Subcutaneous adipose tissue (tissue), 4 donors: Measurements from ENCODE around the gene ILK. TPM values are rescaled to one million over a fixed set of nuclear protein-coding genes. Genes with fewer than 3 reads are reported as not detected.

Experiments used
- total RNA-seq, 4 donors: library from RNA; depleted of rRNA; stranded (reverse); fragments of >200 nt; gene quantifications; one replicate each; pipeline ENCODE4 v1.1.0, GENCODE V29; 2016
- TF ChIP-seq, protein P1 (sequence below): fragments of 450-650 bp; IDR thresholded peaks from one replicate; pipeline ENCODE4 v1.5.1; 2016; ENCODE audit warnings: low read depth, mild to moderate bottlenecking, control low read depth, antibody characterized with exemption, moderate library complexity

Gene ILK
- total RNA-seq, 4 donors from 2014 or later, result 105 to 157 (median 119) TPM

DNA sequence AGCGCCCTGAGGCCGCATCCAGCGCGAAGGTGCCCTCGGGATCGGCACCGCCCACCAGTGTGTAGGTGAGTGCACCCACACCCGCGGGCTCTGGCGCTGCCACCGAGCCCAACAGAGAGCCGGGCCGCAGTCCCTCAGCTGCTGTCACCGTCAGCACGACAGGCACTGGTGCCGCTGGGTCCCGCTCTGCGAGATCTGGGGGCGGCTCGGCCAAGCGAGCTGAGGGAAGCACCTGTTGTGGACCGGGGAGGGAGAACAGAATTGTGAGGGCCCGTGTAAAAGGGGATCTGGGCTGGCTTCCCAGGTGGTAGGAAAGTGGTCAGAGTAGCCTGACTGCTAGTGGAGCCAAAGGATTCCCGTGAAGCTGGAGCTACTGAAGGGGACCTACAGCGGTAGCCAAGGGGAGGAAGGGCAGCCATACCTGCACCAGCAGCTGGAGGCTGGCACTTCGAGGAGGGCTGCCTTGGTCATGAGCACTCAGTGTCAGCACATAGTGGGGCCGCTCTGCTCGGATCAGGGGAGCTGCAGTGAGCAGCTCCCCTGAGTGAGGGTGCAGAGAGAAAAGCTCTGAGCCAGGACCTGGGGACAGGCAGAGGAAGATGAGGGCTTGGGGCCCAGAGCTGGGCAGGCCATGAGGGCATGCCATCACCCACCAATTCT lies 27.2 kb downstream of the ILK start:
- TF ChIP-seq, protein P1, sequence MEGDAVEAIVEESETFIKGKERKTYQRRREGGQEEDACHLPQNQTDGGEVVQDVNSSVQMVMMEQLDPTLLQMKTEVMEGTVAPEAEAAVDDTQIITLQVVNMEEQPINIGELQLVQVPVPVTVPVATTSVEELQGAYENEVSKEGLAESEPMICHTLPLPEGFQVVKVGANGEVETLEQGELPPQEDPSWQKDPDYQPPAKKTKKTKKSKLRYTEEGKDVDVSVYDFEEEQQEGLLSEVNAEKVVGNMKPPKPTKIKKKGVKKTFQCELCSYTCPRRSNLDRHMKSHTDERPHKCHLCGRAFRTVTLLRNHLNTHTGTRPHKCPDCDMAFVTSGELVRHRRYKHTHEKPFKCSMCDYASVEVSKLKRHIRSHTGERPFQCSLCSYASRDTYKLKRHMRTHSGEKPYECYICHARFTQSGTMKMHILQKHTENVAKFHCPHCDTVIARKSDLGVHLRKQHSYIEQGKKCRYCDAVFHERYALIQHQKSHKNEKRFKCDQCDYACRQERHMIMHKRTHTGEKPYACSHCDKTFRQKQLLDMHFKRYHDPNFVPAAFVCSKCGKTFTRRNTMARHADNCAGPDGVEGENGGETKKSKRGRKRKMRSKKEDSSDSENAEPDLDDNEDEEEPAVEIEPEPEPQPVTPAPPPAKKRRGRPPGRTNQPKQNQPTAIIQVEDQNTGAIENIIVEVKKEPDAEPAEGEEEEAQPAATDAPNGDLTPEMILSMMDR, result no peak

DNA sequence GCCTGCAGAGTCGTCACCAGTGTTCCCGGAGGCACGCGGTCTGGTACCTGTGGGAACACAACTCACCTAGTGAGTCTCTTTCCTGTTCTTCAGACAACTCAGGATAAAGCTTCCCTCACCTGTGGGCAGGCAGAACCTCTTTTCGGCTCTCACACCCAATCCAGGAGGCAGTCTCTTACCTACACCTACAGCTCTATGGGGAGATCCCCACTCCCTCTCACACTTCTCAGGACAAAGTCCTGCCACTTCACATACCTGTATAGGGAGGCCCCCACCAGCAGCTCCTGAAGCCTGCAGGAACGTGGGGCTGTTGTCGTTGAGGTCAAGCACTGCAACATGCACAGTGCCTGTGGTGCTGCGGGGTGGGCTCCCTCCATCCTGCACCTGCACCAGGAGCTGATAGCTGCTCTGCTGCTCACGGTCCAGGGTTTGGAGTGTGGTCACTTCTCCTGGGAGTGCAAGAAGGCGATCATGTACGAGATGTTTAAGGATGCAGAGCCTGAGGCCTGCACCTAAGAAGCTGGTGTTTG lies 27.9 kb downstream of the ILK start:
- TF ChIP-seq, protein P1, result no peak

GRCh38 chr11:6632116-6633073 lies 28.8 kb downstream of the ILK start:
- TF ChIP-seq, protein P1, result no peak

DNA sequence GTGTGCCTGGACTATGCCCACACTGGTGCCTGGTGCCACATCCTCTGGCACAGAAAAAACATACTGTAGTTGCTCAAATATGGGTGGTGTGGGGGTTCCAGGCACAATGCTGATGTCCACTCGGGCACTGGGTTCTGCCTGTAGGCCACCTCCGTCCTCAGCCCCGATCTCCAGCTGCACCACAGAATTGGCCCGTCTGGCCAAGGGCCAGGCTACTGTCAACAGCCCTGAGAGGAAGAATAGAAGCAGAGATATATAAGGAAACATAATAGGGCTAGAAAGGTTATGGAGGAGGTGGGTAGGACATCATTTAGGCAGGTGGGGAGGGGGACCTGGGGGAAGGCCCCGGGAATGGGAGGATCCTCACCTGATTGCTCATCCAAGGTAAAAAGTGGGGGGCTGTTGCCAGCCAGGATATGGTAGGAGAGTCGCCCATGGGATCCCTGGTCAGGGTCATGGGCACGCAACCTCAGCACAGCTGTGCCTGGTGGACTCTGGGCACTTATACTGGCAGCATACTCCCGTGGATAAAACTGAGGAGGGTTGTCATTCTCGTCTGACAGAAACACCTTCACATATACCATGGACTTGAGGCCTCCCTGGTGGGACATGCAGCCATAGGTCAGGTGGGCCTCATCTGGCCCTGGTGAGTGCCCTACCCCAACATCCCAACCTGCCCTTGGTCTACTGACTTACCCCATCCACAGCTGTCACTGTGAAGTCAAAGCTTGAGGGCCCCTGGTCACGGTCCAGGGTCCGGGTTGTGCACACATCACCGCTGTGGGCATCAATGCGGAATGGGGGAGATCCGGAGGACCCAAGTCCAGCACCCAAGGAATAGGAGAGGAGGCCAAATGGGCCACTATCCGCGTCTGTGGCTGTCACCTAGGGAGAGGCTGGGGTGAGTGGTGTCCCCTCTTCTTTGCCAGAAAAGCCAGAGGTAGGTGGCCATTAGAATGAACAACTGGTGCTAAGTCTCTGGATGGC lies 30.1 kb downstream of the ILK start:
- TF ChIP-seq, protein P1, result no peak

GRCh38 chr11:6634534-6634933 lies 31.0 kb downstream of the ILK start:
- TF ChIP-seq, protein P1, result no peak

GRCh38 chr11:6635082-6635932 lies 31.7 kb downstream of the ILK start:
- TF ChIP-seq, protein P1, result no peak
